Iris pigment epithelial cell (primary cell): Measurements from ENCODE around the gene CHPF.

Experiments
- DNase-seq: peaks from one replicate; pipeline ENCODE4 v3.0.0-alpha.2; 2011; ENCODE audit warnings: low read depth

CHPF gene

GRCh38 chr2:219552382-219553167 lies 9.0 kb upstream of the CHPF start:
- peak; percentile 78 for DNase-seq

GRCh38 chr2:219551441-219552381 lies 8.1 kb upstream of the CHPF start:
- DNase-seq, result peak; percentile 34

GRCh38 chr2:219549619-219550018 lies 6.0 kb upstream of the CHPF start:
- no peak for DNase-seq

GRCh38 chr2:219548990-219549389 lies 5.4 kb upstream of the CHPF start:
- DNase-seq, result no peak

- DNase-seq, result no peak
These were observed 4.0 kb upstream of the CHPF start for GRCh38 chr2:219547621-219548020.

- DNase-seq, result no peak
These were observed 2.3 kb upstream of the CHPF start for GRCh38 chr2:219545943-219546352.

- DNase-seq, result no peak
These were observed 1.8 kb upstream of the CHPF start for GRCh38 chr2:219545295-219545942.

GRCh38 chr2:219544567-219544966 lies 958 bp upstream of the CHPF start:
- DNase-seq, result no peak

GRCh38 chr2:219542931-219543595 lies 546 bp downstream of the CHPF start:
- peak; percentile 47 for DNase-seq

GRCh38 chr2:219541611-219542180 lies 1.9 kb downstream of the CHPF start:
- DNase-seq, result peak; percentile 62

- no peak for DNase-seq
These were observed 2.7 kb downstream of the CHPF start for GRCh38 chr2:219540784-219541504.

- no peak for DNase-seq
These were observed 3.5 kb downstream of the CHPF start for GRCh38 chr2:219539926-219540678.

- no peak for DNase-seq
These were observed 4.4 kb downstream of the CHPF start for GRCh38 chr2:219538956-219539788.

- peak; percentile 31 for DNase-seq
These were observed 5.1 kb downstream of the CHPF start for GRCh38 chr2:219538504-219538951.

GRCh38 chr2:219537657-219538488 lies 5.7 kb downstream of the CHPF start:
- DNase-seq, result no peak

GRCh38 chr2:219536967-219537366 lies 6.6 kb downstream of the CHPF start:
- no peak for DNase-seq

GRCh38 chr2:219536425-219536824 lies 7.2 kb downstream of the CHPF start:
- no peak for DNase-seq
